ENCODE results near the gene ENTPD3. TPM values are rescaled to one million over a fixed set of nuclear protein-coding genes. Genes with fewer than 3 reads are reported as not detected.

ENTPD3 gene
- total RNA-seq, 1 donor from 2014 or later: not detected

DNA sequence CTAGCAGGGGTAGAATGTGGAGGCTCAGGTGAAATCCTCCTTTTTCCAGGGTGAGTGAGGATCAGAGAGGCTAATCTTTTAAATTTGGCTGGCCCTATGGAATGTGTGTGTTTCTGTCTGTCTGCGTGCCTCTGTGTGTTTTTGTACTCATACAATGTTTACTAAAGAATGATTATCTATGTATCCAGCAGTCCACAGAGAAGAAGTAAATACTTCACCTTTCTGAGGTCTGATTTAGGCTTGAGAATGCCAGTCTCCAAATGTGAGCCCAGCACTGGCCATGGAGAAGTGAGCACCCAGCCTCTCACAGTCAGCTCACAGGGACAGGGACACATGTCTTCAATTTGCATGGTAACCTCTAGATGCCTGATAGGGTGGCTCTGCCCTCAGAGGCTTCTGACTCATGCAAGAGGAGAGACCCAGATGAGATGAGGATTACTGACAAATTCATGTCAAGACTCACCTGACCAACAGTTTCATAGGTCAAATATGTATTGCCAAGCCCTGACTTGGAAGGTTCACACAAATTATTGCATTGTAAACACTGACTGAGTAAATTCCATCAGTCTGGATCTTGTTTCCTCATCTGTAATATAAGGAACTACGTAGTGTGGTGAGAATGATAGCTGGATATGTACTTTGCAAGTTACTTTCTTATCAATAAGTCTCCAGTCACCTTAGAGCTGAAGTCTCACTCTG is 31.0 kb downstream of the ENTPD3 start:
- H3K79me2 ChIP-seq (ENCODE audit: low read depth): no peaks in the 10 kb centered on the region
- Mint-ChIP-seq H3K27ac (no peak overlapping the region), H3K9me3 (no peaks in the 10 kb centered on the region), H3K36me3 (no peaks in the 10 kb centered on the region), H3K4me1 (no peaks in the 10 kb centered on the region), H3K27me3 (ENCODE audit: insufficient read depth, low read depth) (no peaks in the 10 kb centered on the region), H3K4me3 (no peak overlapping the region)
- H2AFZ ChIP-seq (replicated peaks): no peak overlapping the region
- H3K9me3 ChIP-seq (ENCODE audit: low read depth): no peaks in the 10 kb centered on the region
- TF ChIP-seq EZH2 (IDR thresholded peaks at IDR 0.05): no peak
- TF ChIP-seq CTCF (IDR thresholded peaks at IDR 0.05): no peak
- no peak for TF ChIP-seq EZH2phosphoT487 (IDR thresholded peaks at IDR 0.05)
- no peaks in the 10 kb centered on the region for H3F3A ChIP-seq (ENCODE audit: low read depth)
- H4K20me1 ChIP-seq (ENCODE audit: low read depth): no peaks in the 10 kb centered on the region
- no peak overlapping the region for H3K27ac ChIP-seq
- DNase-seq (ENCODE audit: low spot score): no peak
- H3K4me2 ChIP-seq: no peak overlapping the region
- no peaks in the 10 kb centered on the region for H3K27me3 ChIP-seq
- H3K4me3 ChIP-seq: no peak overlapping the region
- H3K9ac ChIP-seq: no peak overlapping the region
- H3K4me1 ChIP-seq: no peaks in the 10 kb centered on the region
- no peaks in the 10 kb centered on the region for H3K36me3 ChIP-seq

DNA sequence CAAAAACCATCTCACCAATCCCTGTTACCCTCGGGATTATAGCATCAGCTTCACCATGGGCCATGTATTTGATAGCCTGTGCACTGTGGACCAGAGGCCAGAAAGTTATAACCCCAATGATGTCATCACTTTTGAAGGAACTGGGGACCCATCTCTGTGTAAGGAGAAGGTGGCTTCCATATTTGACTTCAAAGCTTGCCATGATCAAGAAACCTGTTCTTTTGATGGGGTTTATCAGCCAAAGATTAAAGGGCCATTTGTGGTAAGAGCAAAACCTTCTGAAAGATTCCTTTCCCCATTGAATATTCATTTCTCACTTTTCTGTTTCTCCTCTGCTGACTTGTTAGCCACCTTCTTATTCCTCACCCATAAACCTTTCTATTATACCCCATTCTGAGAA is 35.9 kb downstream of the ENTPD3 start:
- DNase-seq (ENCODE audit: low spot score): no peak

DNA sequence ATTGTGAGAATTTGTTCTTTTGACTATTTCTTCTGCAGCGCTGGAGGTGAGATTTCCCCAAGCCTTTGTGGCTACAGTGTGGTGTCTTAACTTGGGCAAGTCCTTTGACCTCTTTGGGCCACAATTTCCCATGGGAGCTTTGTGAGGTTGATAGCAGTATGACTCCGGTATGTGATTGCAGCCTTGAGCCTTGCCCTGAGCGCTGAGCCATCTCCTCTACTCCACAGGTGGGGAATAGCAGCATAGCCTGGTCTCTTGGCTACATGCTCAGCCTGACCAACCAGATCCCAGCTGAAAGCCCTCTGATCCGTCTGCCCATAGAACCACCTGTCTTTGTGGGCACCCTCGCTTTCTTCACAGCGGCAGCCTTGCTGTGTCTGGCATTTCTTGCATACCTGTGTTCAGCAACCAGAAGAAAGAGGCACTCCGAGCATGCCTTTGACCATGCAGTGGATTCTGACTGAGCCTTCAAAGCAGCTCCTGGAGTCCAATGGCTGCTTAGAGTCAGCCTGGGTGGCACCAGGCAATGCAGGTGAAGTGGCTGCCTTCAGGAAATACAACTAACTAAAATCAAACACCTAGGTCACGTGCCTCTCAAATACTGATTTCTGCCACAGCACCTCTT is 40.2 kb downstream of the ENTPD3 start:
- H3K36me3 Mint-ChIP-seq: no peaks in the 10 kb centered on the region
- TF ChIP-seq CTCF (IDR thresholded peaks at IDR 0.05) (no peak), EZH2 (IDR thresholded peaks at IDR 0.05) (no peak), EZH2phosphoT487 (IDR thresholded peaks at IDR 0.05) (no peak)
- Histone ChIP-seq H3K36me3 (no peaks in the 10 kb centered on the region), H2AFZ (replicated peaks) (no peak overlapping the region), H3K4me3 (no peak overlapping the region), H3K4me2 (no peak overlapping the region), H3K9ac (no peak overlapping the region), H3F3A (ENCODE audit: low read depth) (no peaks in the 10 kb centered on the region), H3K4me1 (no peaks in the 10 kb centered on the region), H3K27ac (no peak overlapping the region), H3K79me2 (ENCODE audit: low read depth) (no peaks in the 10 kb centered on the region), H3K9me3 (ENCODE audit: low read depth) (no peaks in the 10 kb centered on the region), H4K20me1 (ENCODE audit: low read depth) (no peaks in the 10 kb centered on the region), H3K27me3 (no peaks in the 10 kb centered on the region)
- DNase-seq (ENCODE audit: low spot score): no peak
- H3K4me1 Mint-ChIP-seq: no peaks in the 10 kb centered on the region
- no peak overlapping the region for H3K27ac Mint-ChIP-seq
- H3K9me3 Mint-ChIP-seq: no peaks in the 10 kb centered on the region
- no peak overlapping the region for H3K4me3 Mint-ChIP-seq
- H3K27me3 Mint-ChIP-seq (ENCODE audit: insufficient read depth, low read depth): no peaks in the 10 kb centered on the region

More for the DNA sequence above, 35.9 kb downstream of the ENTPD3 start:
- Histone ChIP-seq H3K27ac (no peak overlapping the region), H3K4me1 (no peaks in the 10 kb centered on the region), H3K4me2 (no peak overlapping the region), H3K9me3 (ENCODE audit: low read depth) (no peaks in the 10 kb centered on the region), H3K27me3 (no peaks in the 10 kb centered on the region), H4K20me1 (ENCODE audit: low read depth) (no peaks in the 10 kb centered on the region), H3F3A (ENCODE audit: low read depth) (no peaks in the 10 kb centered on the region), H3K4me3 (no peak overlapping the region), H3K9ac (no peak overlapping the region), H3K79me2 (ENCODE audit: low read depth) (no peaks in the 10 kb centered on the region), H3K36me3 (no peaks in the 10 kb centered on the region), H2AFZ (replicated peaks) (no peak overlapping the region)
- TF ChIP-seq EZH2 (IDR thresholded peaks at IDR 0.05): no peak
- no peak for TF ChIP-seq EZH2phosphoT487 (IDR thresholded peaks at IDR 0.05)
- no peak for TF ChIP-seq CTCF (IDR thresholded peaks at IDR 0.05)
- H3K27ac Mint-ChIP-seq: no peak overlapping the region
- H3K4me1 Mint-ChIP-seq: no peaks in the 10 kb centered on the region
- H3K4me3 Mint-ChIP-seq: no peak overlapping the region
- no peaks in the 10 kb centered on the region for H3K9me3 Mint-ChIP-seq
- no peaks in the 10 kb centered on the region for H3K36me3 Mint-ChIP-seq
- H3K27me3 Mint-ChIP-seq (ENCODE audit: insufficient read depth, low read depth): no peaks in the 10 kb centered on the region

Data from neural progenitor cell (in vitro differentiated cells).